Prostate gland (tissue), 2 donors: ENCODE data around the gene SAFB2. TPM values are rescaled to one million over a fixed set of nuclear protein-coding genes. Genes with fewer than 3 reads are reported as not detected.
"Not testable (repeated sequence)": the region's sequence is repeated elsewhere in the genome, so short reads cannot be mapped to it uniquely, and the experiment has no call there.

Experiments used
- DNase-seq: peaks from one replicate; pipeline ENCODE4 v3.0.0-alpha.2; 2019; ENCODE audit warnings: low spot score
- H3K27ac ChIP-seq, 2 donors: fragments of 200-600 bp; sonication (generic); 2 replicates each; pipeline ENCODE4 v1.5.1; 2017 to 2019
- H3K27me3 ChIP-seq: fragments of 200-600 bp; sonication (generic); replicated peaks from 2 replicates; pipeline ENCODE4 v1.5.1; 2019; ENCODE audit not compliant: insufficient read depth
- H3K36me3 ChIP-seq, 2 donors: fragments of 200-600 bp; sonication (generic); 1 replicate in 1 of 2; 2 replicates in 1 of 2; pipeline versions ENCODE4 v1.5.1 to v1.8.1; 2017 to 2019
- H3K4me1 ChIP-seq: fragments of 200-600 bp; sonication (generic); replicated peaks from 2 replicates; pipeline ENCODE4 v1.5.1; 2019
- H3K4me3 ChIP-seq, 2 donors: fragments of 200-600 bp; sonication (generic); 2 replicates each; pipeline ENCODE4 v1.5.1; 2017 to 2019
- H3K9me3 ChIP-seq: fragments of 200-600 bp; sonication (generic); 2 replicates; pipeline ENCODE4 v1.5.1; 2017
- POLR2A ChIP-seq: fragments of 450-650 bp; IDR thresholded peaks from one replicate; pipeline ENCODE4 v1.6.1; 2016; ENCODE audit warnings: antibody characterized with exemption, mild to moderate bottlenecking
- POLR2AphosphoS5 ChIP-seq: sonication (generic); formaldehyde crosslinking; IDR thresholded peaks from one replicate; pipeline ENCODE4 v1.6.1; 2017; ENCODE audit warnings: antibody characterized with exemption
- WGBS: methylation state at CpG from one replicate; pipeline ENCODE4 v1.1.5; 2018; 5-methylcytosine and 5-hydroxymethylcytosine counted together
- intact Hi-C: fragments of 100-400 bp; cut with DNase I; formaldehyde crosslinking; loops from one replicate; pipeline ENCODE4 v1.14.2; 2022
- total RNA-seq, 2 donors: library from RNA; depleted of rRNA; stranded (reverse); fragments of >200 nt; gene quantifications; one replicate each; pipeline ENCODE4 v1.1.0, GENCODE V29; 2016
- TF ChIP-seq, protein P1 (sequence below), 4 experiments: fragments of 200-600 bp in 2 of 4; fragments of 450-650 bp in 2 of 4; sonication (generic) in 2 of 4; IDR thresholded peaks; 1 replicate in 3 of 4; 2 replicates in 1 of 4; pipeline ENCODE4 v1.5.1; 2016 to 2019; ENCODE audit warnings: antibody characterized with exemption in 4 of 4, mild to moderate bottlenecking in 2 of 4, moderate library complexity in 2 of 4

Gene SAFB2
- total RNA-seq, 2 donors from 2014 or later: 37.8 to 118 TPM

- TF ChIP-seq POLR2AphosphoS5 (no peak), POLR2A (no peak)
- TF ChIP-seq, protein P1, sequence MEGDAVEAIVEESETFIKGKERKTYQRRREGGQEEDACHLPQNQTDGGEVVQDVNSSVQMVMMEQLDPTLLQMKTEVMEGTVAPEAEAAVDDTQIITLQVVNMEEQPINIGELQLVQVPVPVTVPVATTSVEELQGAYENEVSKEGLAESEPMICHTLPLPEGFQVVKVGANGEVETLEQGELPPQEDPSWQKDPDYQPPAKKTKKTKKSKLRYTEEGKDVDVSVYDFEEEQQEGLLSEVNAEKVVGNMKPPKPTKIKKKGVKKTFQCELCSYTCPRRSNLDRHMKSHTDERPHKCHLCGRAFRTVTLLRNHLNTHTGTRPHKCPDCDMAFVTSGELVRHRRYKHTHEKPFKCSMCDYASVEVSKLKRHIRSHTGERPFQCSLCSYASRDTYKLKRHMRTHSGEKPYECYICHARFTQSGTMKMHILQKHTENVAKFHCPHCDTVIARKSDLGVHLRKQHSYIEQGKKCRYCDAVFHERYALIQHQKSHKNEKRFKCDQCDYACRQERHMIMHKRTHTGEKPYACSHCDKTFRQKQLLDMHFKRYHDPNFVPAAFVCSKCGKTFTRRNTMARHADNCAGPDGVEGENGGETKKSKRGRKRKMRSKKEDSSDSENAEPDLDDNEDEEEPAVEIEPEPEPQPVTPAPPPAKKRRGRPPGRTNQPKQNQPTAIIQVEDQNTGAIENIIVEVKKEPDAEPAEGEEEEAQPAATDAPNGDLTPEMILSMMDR (IDR thresholded peaks at IDR 0.05): no peak
- no peak overlapping the region for H3K27ac ChIP-seq
- peaks cover 39 to 46% of the 10 kb centered on the region in 2 donors for H3K36me3 ChIP-seq
- no peaks in the 10 kb centered on the region for H3K4me1 ChIP-seq
- no peaks in the 10 kb centered on the region for H3K27me3 ChIP-seq
- H3K9me3 ChIP-seq: no peaks in the 10 kb centered on the region
- no peak for DNase-seq
- no peak overlapping the region for H3K4me3 ChIP-seq
- 91% methylated on average over 15 of the region's 15 CpGs for WGBS
- intact Hi-C loops: no loop called here
These were observed 9.4 kb downstream of the SAFB2 start for GRCh38 chr19:5612891-5613865.

GRCh38 chr19:5609881-5610448 lies 12.6 kb downstream of the SAFB2 start:
- Histone ChIP-seq H3K4me3 (no peak overlapping the region), H3K36me3 (peaks cover 27 to 36% of the 10 kb centered on the region in 2 donors), H3K4me1 (no peaks in the 10 kb centered on the region), H3K9me3 (no peaks in the 10 kb centered on the region), H3K27ac (no peak overlapping the region), H3K27me3 (no peaks in the 10 kb centered on the region)
- DNase-seq: no peak
- 94% methylated on average over 16 of the region's 16 CpGs for WGBS
- intact Hi-C loops: no loop called here
- TF ChIP-seq, protein P1 (IDR thresholded peaks at IDR 0.05): no peak
- TF ChIP-seq POLR2A: no peak
- TF ChIP-seq POLR2AphosphoS5: no peak

GRCh38 chr19:5608766-5609165 lies 13.8 kb downstream of the SAFB2 start:
- Histone ChIP-seq H3K36me3 (peaks cover 16 to 27% of the 10 kb centered on the region in 2 donors), H3K27ac (peak overlapping the region; percentile 33 to 61)
- intact Hi-C loops, H3K9me3 ChIP-seq, H3K4me3 ChIP-seq, H3K4me1 ChIP-seq, H3K27me3 ChIP-seq, DNase-seq: not testable (repeated sequence)
- 82% methylated on average over 9 of the region's 9 CpGs for WGBS

GRCh38 chr19:5608291-5608690 lies 14.3 kb downstream of the SAFB2 start:
- H3K4me3 ChIP-seq: no peak overlapping the region
- peak; percentile 43 for TF ChIP-seq POLR2AphosphoS5
- TF ChIP-seq, protein P1 (IDR thresholded peaks at IDR 0.05): no peak
- WGBS: 71% methylated on average over 10 of the region's 10 CpGs
- peaks cover 16 to 22% of the 10 kb centered on the region in 2 donors for H3K36me3 ChIP-seq
- H3K27ac ChIP-seq: peak overlapping the region; percentile 33 to 61
- intact Hi-C loops: no loop called here
- no peaks in the 10 kb centered on the region for H3K27me3 ChIP-seq
- H3K4me1 ChIP-seq: no peaks in the 10 kb centered on the region
- DNase-seq: no peak
- no peaks in the 10 kb centered on the region for H3K9me3 ChIP-seq

DNA sequence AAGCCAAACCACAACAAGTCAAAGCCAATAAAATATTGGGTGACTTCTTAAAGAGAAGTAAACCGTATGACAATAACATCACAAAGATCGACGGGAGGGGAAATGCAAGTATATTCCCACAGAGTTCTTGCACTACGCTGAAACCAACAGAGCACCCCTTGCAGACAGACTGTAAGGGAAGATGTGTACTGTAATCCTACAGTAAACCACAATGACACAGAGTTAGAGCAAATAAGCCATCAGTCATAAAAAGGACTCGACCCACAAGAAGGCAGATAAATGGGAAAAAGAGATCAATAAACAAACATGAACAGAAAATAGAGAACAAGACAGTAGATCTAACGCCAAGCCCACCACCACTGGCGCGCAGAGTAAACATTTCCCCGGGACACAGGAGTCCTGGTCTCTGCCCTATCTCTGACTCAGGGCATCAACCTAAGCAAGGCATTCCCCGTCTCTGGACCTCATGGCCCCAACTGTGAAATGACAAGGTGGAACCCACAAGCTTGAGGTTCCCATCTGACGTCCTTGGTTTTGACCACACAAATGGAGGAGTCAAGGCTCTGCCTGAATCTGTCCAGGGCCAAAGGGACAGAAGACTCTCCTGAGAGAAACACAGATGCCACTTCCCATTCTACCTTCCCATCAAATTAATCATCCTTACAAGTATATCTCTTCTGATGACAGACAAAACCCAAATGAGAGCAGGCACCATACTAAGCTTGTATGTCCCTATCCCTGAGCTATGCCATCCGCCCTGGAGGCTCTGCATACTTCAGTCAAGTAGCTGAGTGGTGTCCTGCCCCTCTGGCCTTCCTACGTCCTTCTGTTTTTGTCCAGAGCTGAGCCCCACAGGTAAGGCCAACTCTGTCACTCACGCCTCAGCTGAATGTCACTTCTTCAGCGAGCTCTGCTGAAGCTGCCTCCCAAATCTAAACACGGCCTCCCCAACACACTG lies 15.0 kb downstream of the SAFB2 start:
- peak overlapping the region; percentile 14 to 61 for H3K27ac ChIP-seq
- intact Hi-C loops: no loop called here
- WGBS: 89% methylated on average over 16 of the region's 16 CpGs

More for the DNA sequence above, 15.0 kb downstream of the SAFB2 start:
- Histone ChIP-seq H3K27me3 (no peaks in the 10 kb centered on the region), H3K36me3 (peaks cover 15 to 16% of the 10 kb centered on the region in 2 donors), H3K4me3 (no peak overlapping the region), H3K9me3 (no peaks in the 10 kb centered on the region), H3K4me1 (no peaks in the 10 kb centered on the region)
- no peak for DNase-seq
- TF ChIP-seq POLR2A (no peak), POLR2AphosphoS5 (no peak)
- TF ChIP-seq, protein P1 (IDR thresholded peaks at IDR 0.05): no peak
